ENCODE results near the gene RAD51B.

RAD51B gene

GRCh38 chr14:68397371-68397811 is 577.8 kb downstream of the RAD51B start:
- DNase-seq (ENCODE audit: low read depth in 1 of 2, low spot score in 1 of 2), result peak in 1 of 2 experiments; percentile 84
- Histone ChIP-seq H3K27ac (replicated peaks) (peak overlapping the region; percentile 76), H3K27me3 (ENCODE audit: insufficient read depth, poor library complexity, severe bottlenecking) (no peaks in the 10 kb centered on the region), H3K4me3 (replicated peaks; ENCODE audit: insufficient read depth, low read length) (no peak overlapping the region)
- TF ChIP-seq REST (IDR thresholded peaks at IDR 0.05; ENCODE audit: insufficient replicate concordance, low read depth) (no peak), CTCF (IDR thresholded peaks at IDR 0.05; ENCODE audit: insufficient read depth, low read length) (no peak), POLR2AphosphoS5 (IDR thresholded peaks at IDR 0.05; ENCODE audit: low read depth) (peak; percentile 60), GABPA (IDR thresholded peaks at IDR 0.05; ENCODE audit: low read depth) (no peak), SPI1 (IDR thresholded peaks at IDR 0.05; ENCODE audit: borderline replicate concordance, low read depth) (peak; percentile 80; the same call in 1 of the 2 replicates)

GRCh38 chr14:68397822-68398221 is 578.2 kb downstream of the RAD51B start:
- H3K27ac ChIP-seq (replicated peaks), result peak overlapping the region; percentile 76
- TF ChIP-seq CTCF (IDR thresholded peaks at IDR 0.05; ENCODE audit: insufficient read depth, low read length), result no peak
- no peak for TF ChIP-seq SPI1 (IDR thresholded peaks at IDR 0.05; ENCODE audit: borderline replicate concordance, low read depth)
- TF ChIP-seq POLR2AphosphoS5 (IDR thresholded peaks at IDR 0.05; ENCODE audit: low read depth), result no peak
- no peak for TF ChIP-seq REST (IDR thresholded peaks at IDR 0.05; ENCODE audit: insufficient replicate concordance, low read depth)
- no peak for TF ChIP-seq GABPA (IDR thresholded peaks at IDR 0.05; ENCODE audit: low read depth)
- H3K4me3 ChIP-seq (replicated peaks; ENCODE audit: insufficient read depth, low read length), result no peak overlapping the region
- DNase-seq (ENCODE audit: low read depth in 1 of 2, low spot score in 1 of 2), result no peak
- H3K27me3 ChIP-seq (ENCODE audit: insufficient read depth, poor library complexity, severe bottlenecking), result no peaks in the 10 kb centered on the region

- TF ChIP-seq REST (IDR thresholded peaks at IDR 0.05; ENCODE audit: insufficient replicate concordance, low read depth) (no peak), CTCF (IDR thresholded peaks at IDR 0.05; ENCODE audit: insufficient read depth, low read length) (no peak), GABPA (IDR thresholded peaks at IDR 0.05; ENCODE audit: low read depth) (no peak), POLR2AphosphoS5 (IDR thresholded peaks at IDR 0.05; ENCODE audit: low read depth) (no peak), SPI1 (IDR thresholded peaks at IDR 0.05; ENCODE audit: borderline replicate concordance, low read depth) (no peak)
- no peak for DNase-seq (ENCODE audit: low read depth in 1 of 2, low spot score in 1 of 2)
- H3K27ac ChIP-seq (replicated peaks), result peak overlapping the region; percentile 76; the same call in 1 of the 2 replicates
- no peak overlapping the region for H3K4me3 ChIP-seq (replicated peaks; ENCODE audit: insufficient read depth, low read length)
- H3K27me3 ChIP-seq (ENCODE audit: insufficient read depth, poor library complexity, severe bottlenecking), result no peaks in the 10 kb centered on the region
These were observed 578.8 kb downstream of the RAD51B start for GRCh38 chr14:68398370-68398769.

Measured in HL-60 (cell line).